Cardiac muscle cell (in vitro differentiated cells and primary cell): ENCODE measurements around the gene RNF182. TPM values are rescaled to one million over a fixed set of nuclear protein-coding genes. Genes with fewer than 3 reads are reported as not detected.

Experiments used
- DNase-seq, 2 donors: peaks; one replicate each; pipeline versions ENCODE4 v3.0.0 to v3.0.0-alpha.2; 2010 to 2017; ENCODE audit warnings: low read depth in 1 of 2, low spot score in 1 of 2
- H3K27ac ChIP-seq: fragments of 200-600 bp; sonication (generic); 2 replicates; pipeline ENCODE4 v1.5.1; 2016
- H3K27me3 ChIP-seq: fragments of 200-600 bp; sonication (generic); 2 replicates; pipeline ENCODE4 v1.6.0; 2016; ENCODE audit warnings: control low read depth
- H3K36me3 ChIP-seq: fragments of 200-600 bp; sonication (generic); 2 replicates; pipeline ENCODE4 v1.5.1; 2016; ENCODE audit warnings: control low read depth
- H3K4me1 ChIP-seq: fragments of 200-600 bp; sonication (generic); 2 replicates; pipeline ENCODE4 v1.8.1; 2017; ENCODE audit warnings: low read depth, mild to moderate bottlenecking, mixed run types
- H3K4me3 ChIP-seq: fragments of 200-600 bp; sonication (generic); 2 replicates; pipeline ENCODE4 v1.5.1; 2016; ENCODE audit warnings: mild to moderate bottlenecking
- H3K9me3 ChIP-seq: fragments of 200-600 bp; sonication (generic); 2 replicates; pipeline ENCODE4 v1.5.1; 2017; ENCODE audit warnings: low read depth, mild to moderate bottlenecking, control low read depth
- polyA plus RNA-seq: library from polyadenylated mRNA; unstranded; fragments of >200 nt; fragmentation: Nextera tagmentation; extraction: Ambion mirVana; gene quantifications from 2 replicates; pipeline ENCODE4 v1.2.1, GENCODE V29; 2016
- total RNA-seq: library from RNA; depleted of rRNA; stranded (reverse); fragments of >200 nt; gene quantifications from 2 replicates; pipeline ENCODE4 v1.2.3, GENCODE V29; 2016
- TF ChIP-seq, protein P1 (sequence below): IDR thresholded peaks from 2 replicates; pipeline ENCODE4 v1.5.1; 2012; ENCODE audit warnings: low read depth, mild to moderate bottlenecking, low read length

RNF182 gene
- total and polyA plus RNA-seq, 2 experiments from 2014 or later: 1.1 to 1.3 TPM

DNA sequence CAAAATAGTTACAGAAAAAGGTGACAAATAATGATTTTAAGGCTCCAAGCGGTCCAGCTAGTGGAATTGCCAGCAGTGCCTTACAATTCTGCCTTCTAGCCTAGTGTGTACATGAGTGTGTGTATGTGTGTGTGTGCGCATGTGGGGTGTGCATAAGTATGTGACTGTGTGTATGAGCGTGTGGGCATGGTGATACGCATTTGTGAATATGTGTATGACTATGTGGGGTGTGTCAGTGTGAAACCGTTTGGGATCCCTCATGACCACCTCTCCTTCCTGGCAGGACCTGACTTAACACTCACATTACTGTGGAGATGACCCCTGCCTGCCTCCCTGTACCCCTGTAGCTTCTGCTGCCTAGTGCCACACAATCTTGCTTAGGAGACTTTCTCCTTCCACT lies 40.4 kb upstream of the RNF182 start:
- H3K4me1 ChIP-seq: peaks cover 8% of the 10 kb centered on the region
- TF ChIP-seq, protein P1, sequence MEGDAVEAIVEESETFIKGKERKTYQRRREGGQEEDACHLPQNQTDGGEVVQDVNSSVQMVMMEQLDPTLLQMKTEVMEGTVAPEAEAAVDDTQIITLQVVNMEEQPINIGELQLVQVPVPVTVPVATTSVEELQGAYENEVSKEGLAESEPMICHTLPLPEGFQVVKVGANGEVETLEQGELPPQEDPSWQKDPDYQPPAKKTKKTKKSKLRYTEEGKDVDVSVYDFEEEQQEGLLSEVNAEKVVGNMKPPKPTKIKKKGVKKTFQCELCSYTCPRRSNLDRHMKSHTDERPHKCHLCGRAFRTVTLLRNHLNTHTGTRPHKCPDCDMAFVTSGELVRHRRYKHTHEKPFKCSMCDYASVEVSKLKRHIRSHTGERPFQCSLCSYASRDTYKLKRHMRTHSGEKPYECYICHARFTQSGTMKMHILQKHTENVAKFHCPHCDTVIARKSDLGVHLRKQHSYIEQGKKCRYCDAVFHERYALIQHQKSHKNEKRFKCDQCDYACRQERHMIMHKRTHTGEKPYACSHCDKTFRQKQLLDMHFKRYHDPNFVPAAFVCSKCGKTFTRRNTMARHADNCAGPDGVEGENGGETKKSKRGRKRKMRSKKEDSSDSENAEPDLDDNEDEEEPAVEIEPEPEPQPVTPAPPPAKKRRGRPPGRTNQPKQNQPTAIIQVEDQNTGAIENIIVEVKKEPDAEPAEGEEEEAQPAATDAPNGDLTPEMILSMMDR: no peak
- no peaks in the 10 kb centered on the region for H3K36me3 ChIP-seq
- H3K27ac ChIP-seq: no peak overlapping the region
- DNase-seq: no peak
- H3K9me3 ChIP-seq: no peaks in the 10 kb centered on the region
- no peak overlapping the region for H3K4me3 ChIP-seq
- no peaks in the 10 kb centered on the region for H3K27me3 ChIP-seq

DNA sequence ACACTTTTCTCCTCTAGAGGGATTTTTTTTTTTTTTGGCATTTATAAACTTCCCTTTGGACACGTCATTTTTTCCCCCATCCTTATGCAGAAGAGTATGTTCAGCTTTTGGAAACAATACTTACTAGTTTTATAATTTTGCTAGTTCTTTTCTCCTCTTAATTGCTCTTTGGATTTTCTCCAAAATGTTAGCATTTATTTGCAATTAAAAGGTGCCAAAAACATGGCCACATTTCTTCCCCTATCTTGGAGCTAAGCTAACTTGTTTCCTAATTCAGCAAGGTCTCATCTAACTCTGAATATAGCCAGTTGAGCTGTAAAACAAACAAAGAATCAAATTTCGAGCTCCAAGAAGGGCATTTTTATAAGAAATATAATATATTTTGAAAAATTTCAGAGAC lies 39.2 kb upstream of the RNF182 start:
- Histone ChIP-seq H3K27ac (no peak overlapping the region), H3K27me3 (no peaks in the 10 kb centered on the region), H3K9me3 (no peaks in the 10 kb centered on the region), H3K36me3 (no peaks in the 10 kb centered on the region), H3K4me1 (peaks cover 8% of the 10 kb centered on the region), H3K4me3 (no peak overlapping the region)
- TF ChIP-seq, protein P1: no peak
- no peak for DNase-seq

DNA sequence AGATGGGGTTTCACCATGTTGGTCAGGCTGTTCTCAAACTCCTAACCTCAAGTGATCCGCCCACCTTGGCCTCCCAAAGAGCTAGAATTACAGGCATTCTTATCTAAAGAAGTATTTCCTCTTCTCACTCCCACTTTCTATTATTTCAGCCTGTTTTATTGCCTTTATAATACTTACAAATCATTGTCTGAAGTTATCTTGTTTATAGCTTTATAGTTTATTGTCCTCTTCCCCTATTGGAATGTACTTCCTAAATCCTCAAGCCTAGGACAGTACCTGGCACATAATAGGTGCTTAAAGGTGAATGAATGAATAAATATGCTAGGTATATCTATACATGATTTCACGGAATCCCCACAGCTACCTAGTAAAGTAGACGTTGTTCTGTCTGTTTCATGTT lies 37.8 kb upstream of the RNF182 start:
- H3K27me3 ChIP-seq: no peaks in the 10 kb centered on the region
- H3K36me3 ChIP-seq: no peaks in the 10 kb centered on the region

DNA sequence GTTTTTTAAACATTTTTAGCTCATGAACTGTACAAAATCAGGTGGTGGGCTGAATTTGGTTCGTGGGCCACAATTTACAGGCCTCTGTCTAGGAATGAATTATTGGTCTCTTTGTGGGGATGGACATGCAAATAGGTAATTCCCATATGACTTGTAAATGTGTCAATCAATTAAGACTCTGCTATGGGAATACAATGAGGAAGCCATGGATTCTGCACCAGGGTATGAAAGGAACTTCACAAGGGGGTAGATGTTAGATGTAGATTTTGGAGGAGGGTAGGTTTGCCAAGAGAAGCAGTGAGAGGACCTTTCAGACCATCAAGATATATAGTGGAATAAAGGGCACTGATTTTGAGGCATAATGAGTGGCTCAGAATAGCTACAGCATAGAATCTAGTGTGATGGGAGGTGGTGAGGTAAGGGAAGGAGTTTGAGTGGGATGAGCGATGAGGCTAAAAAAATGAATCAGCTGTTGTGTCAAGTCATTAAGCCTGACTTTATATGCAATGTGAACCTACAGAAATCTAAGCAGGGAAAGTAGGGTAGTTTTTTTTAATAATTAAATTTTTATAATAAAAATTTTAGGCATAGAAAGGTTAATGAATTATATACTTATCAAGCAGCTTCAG lies 32.6 kb upstream of the RNF182 start:
- Histone ChIP-seq H3K9me3 (no peaks in the 10 kb centered on the region), H3K27me3 (peaks cover 4% of the 10 kb centered on the region), H3K27ac (no peak overlapping the region), H3K4me3 (no peak overlapping the region), H3K36me3 (no peaks in the 10 kb centered on the region), H3K4me1 (no peaks in the 10 kb centered on the region)
- no peak for DNase-seq
- TF ChIP-seq, protein P1: no peak

More for the DNA sequence above, 37.8 kb upstream of the RNF182 start:
- H3K9me3 ChIP-seq: no peaks in the 10 kb centered on the region
- H3K27ac ChIP-seq: no peak overlapping the region
- DNase-seq: peak in 1 of 2 donors; percentile 15
- H3K4me3 ChIP-seq: no peak overlapping the region
- TF ChIP-seq, protein P1: no peak
- H3K4me1 ChIP-seq: peaks cover 5% of the 10 kb centered on the region

DNA sequence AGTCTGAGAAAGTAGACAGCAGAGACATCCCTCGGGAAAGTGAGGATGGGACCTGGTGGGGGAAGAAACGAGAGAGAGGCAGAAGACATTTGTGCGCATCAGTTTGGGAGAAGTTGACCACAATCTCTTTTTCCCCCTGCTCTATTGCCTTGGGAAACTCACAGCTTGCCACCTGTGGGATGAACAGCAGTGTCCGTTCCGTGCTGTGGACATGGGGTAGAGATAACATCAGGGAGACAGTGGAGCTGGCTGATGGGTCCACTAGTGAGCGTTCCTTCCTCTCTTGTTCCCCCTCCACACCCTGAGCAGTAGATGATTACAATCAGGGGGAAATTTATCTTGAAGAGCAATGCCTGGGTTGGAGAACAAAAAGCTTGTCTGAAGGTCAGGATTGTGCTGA lies 21.8 kb upstream of the RNF182 start:
- Histone ChIP-seq H3K27me3 (peaks cover 12% of the 10 kb centered on the region), H3K36me3 (no peaks in the 10 kb centered on the region), H3K9me3 (no peaks in the 10 kb centered on the region), H3K4me1 (no peaks in the 10 kb centered on the region), H3K27ac (no peak overlapping the region), H3K4me3 (no peak overlapping the region)
- TF ChIP-seq, protein P1: no peak
- DNase-seq: no peak
